ENCODE results near the gene SLC16A11.

- TF ChIP-seq CEBPB (IDR thresholded peaks at IDR 0.05; ENCODE audit: low read depth, low read length) (no peak), CTCF (conservative IDR thresholded peaks at IDR 0.05; ENCODE audit: low read depth, low read length) (no peak), NFE2L2 (IDR thresholded peaks at IDR 0.05; ENCODE audit: low read depth, low read length) (no peak), POLR2A (IDR thresholded peaks at IDR 0.05; ENCODE audit: low read depth, low read length) (no peak), MXI1 (IDR thresholded peaks at IDR 0.05; ENCODE audit: borderline replicate concordance, low read depth, low read length) (no peak), USF2 (IDR thresholded peaks at IDR 0.05; ENCODE audit: low read depth, low read length) (no peak)
Measured at GRCh38 chr17:7067198-7067597, 23.3 kb upstream of the SLC16A11 start.

All from IMR-90 (cell line).